Renal cortex interstitium (tissue), 15 donors: ENCODE data around the gene RCBTB2. TPM values are rescaled to one million over a fixed set of nuclear protein-coding genes. Genes with fewer than 3 reads are reported as not detected.
A peak's percentile ranks its signal among the peaks of the same experiment; 100 is the strongest.
"Not testable (repeated sequence)": the region's sequence is repeated elsewhere in the genome, so short reads cannot be mapped to it uniquely, and the experiment has no call there.

Experiments
- DNase-seq, 11 donors: peaks; one replicate each; pipeline ENCODE4 v3.0.0-alpha.2; 2013; ENCODE audit warnings: low read depth in 9 of 11, low spot score in 4 of 11; ENCODE audit errors: extremely low read depth in 1 of 11
- long read RNA-seq, 16 experiments: transcript quantifications; one replicate each; lab custom pipeline, GENCODE V29; 2026
- polyA plus RNA-seq, 3 donors: library from polyadenylated mRNA; unstranded; fragments of 120-200 nt; gene quantifications; one replicate each; pipeline ENCODE4 v1.2.1, GENCODE V29; 2013; ENCODE audit not compliant: insufficient read length in 3 of 3

The RCBTB2 gene
- 10 to 100 TPM; 52.9 to 58.5 (median 58.1) TPM for polyA plus RNA-seq
- long read RNA-seq, donor 1, partial matches to known transcripts: 0 of 8 reads
- long read RNA-seq, donor 1, other reads (novel, unspliced or antisense): 0 of 8 reads
- long read RNA-seq, donor 2, transcript RCBTB2-206 (12 exons, 2,984 nt): major isoform, 6 of 12 reads
- long read RNA-seq, donor 2, transcript RCBTB2-201 (15 exons, 3,232 nt): major isoform, 6 of 12 reads
- long read RNA-seq, donor 2, partial matches to known transcripts: 0 of 12 reads
- long read RNA-seq, donor 2, other reads (novel, unspliced or antisense): 0 of 12 reads
- long read RNA-seq, donor 3, transcript RCBTB2-201 (15 exons, 3,232 nt): major isoform, 6 of 11 reads
- long read RNA-seq, donor 3, partial matches to known transcripts: 0 of 11 reads
- long read RNA-seq, donor 3, other reads (novel, unspliced or antisense): 0 of 11 reads
- long read RNA-seq, donor 4, partial matches to known transcripts: 0 of 3 reads
- long read RNA-seq, donor 4, other reads (novel, unspliced or antisense): 0 of 3 reads
- long read RNA-seq, donor 5: 0 reads
- long read RNA-seq, donor 6, transcript RCBTB2-201 (15 exons, 3,232 nt): major isoform, 8 of 9 reads
- long read RNA-seq, donor 6, partial matches to known transcripts: 0 of 9 reads
- long read RNA-seq, donor 6, other reads (novel, unspliced or antisense): 0 of 9 reads
- long read RNA-seq, donor 7, transcript RCBTB2-201 (15 exons, 3,232 nt): major isoform, 6 of 12 reads
- long read RNA-seq, donor 7, transcript RCBTB2-206 (12 exons, 2,984 nt): major isoform, 6 of 12 reads
- long read RNA-seq, donor 7, partial matches to known transcripts: 0 of 12 reads
- long read RNA-seq, donor 7, other reads (novel, unspliced or antisense): 0 of 12 reads
- long read RNA-seq, donor 8: 0 reads
- long read RNA-seq, donor 9, transcript RCBTB2-201 (15 exons, 3,232 nt): major isoform, 5 of 8 reads
- long read RNA-seq, donor 9, partial matches to known transcripts: 0 of 8 reads
- long read RNA-seq, donor 9, other reads (novel, unspliced or antisense): 0 of 8 reads
- long read RNA-seq, donor 10, transcript RCBTB2-206 (12 exons, 2,984 nt): major isoform, 5 of 8 reads
- long read RNA-seq, donor 10, partial matches to known transcripts: 0 of 8 reads
- long read RNA-seq, donor 10, other reads (novel, unspliced or antisense): 0 of 8 reads
- long read RNA-seq, donor 11, transcript RCBTB2-201 (15 exons, 3,232 nt): major isoform, 5 of 12 reads
- long read RNA-seq, donor 11, partial matches to known transcripts: 7 of 12 reads
- long read RNA-seq, donor 11, other reads (novel, unspliced or antisense): 0 of 12 reads
- long read RNA-seq, donor 12, partial matches to known transcripts: 0 of 7 reads
- long read RNA-seq, donor 12, other reads (novel, unspliced or antisense): 0 of 7 reads
- long read RNA-seq, donor 13: 0 reads
- long read RNA-seq, donor 14, transcript RCBTB2-201 (15 exons, 3,232 nt): major isoform, 5 of 10 reads
- long read RNA-seq, donor 14, partial matches to known transcripts: 0 of 10 reads
- long read RNA-seq, donor 14, other reads (novel, unspliced or antisense): 0 of 10 reads
- long read RNA-seq, donor 15, partial matches to known transcripts: 0 of 2 reads
- long read RNA-seq, donor 15, other reads (novel, unspliced or antisense): 0 of 2 reads
- long read RNA-seq, donor 16, transcript RCBTB2-206 (12 exons, 2,984 nt): minor isoform, 9 of 42 reads
- long read RNA-seq, donor 16, transcript RCBTB2-201 (15 exons, 3,232 nt): major isoform, 11 of 42 reads
- long read RNA-seq, donor 16, partial matches to known transcripts: 20 of 42 reads
- long read RNA-seq, donor 16, other reads (novel, unspliced or antisense): 0 of 42 reads

- peak; percentile 95 to 99 (median 98) for DNase-seq
Measured at GRCh38 chr13:48532506-48533499, at the start of gene RCBTB2. Gene RCBTB2 (minus strand): TSS chr13:48533080. CDS start chr13:48521939, 11,141 bp downstream.

DNA sequence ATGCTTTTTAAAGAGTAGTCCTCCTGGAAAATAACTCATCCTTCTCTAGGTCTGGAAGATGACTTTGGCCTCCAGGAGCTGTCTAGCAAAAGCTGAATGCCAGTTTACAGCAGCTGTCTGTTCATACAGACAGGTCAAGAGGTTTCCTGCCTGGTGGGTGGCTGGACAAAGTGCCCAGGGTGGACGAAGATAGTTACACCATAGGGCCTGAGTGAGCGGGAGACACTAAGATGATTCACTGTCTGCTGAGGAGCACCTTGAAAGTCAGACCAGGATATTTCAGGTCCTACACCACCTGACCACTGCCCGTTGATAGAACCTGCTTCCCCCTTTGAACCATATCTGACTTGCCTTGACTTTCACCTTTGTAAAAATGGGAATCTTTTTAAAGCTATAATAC is 49.2 kb upstream of the RCBTB2 start:
- no peak for DNase-seq

DNA sequence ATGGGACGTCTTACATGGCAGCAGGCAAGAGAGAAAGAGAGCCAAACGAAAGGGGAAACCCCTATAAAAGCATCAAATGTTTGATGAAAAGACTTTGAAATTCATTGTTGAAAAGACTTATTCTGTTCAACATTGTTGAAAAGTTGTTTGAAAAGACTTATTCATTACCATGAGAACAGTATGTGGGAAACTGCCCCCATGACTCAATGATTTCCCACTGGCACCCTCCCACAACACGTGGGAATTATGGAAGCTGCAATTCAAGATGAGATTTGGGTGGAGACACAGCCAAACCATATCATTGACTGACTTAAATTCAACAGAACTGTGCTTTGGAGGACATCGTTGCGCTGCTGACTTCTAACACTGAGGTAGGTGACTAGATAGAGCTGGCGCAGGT is 48.0 kb upstream of the RCBTB2 start:
- no peak for DNase-seq

DNA sequence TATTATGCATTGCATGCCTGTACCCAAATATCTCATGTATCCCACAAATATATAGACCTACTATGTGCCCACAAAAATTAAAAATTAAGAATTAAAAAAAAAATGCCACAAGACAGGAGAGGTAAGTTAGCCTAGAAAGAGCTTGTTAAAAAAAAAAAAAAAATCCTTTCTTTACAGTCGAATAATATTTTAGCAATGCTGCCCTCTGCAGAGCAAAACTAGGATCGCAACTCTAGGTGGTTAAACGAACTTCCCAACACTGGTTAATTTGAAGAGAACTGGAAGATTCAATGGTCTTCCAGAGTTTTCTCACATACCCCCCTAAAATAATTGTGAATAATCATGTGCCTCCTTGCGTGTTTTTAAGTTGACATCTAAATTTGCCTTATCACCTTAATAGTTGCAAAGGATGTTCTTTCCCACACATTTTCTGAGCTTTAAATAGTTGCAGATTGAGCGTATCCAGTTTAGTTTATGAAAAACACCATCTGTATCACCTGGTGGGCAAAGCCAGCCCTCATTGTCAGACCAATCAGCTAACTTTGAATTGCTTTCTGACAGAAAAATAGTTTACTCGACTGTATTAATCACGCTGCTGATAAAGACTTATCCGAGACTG is 47.4 kb upstream of the RCBTB2 start:
- DNase-seq: peak in 10 of 11 donors; percentile 49 to 82 (median 64)

DNA sequence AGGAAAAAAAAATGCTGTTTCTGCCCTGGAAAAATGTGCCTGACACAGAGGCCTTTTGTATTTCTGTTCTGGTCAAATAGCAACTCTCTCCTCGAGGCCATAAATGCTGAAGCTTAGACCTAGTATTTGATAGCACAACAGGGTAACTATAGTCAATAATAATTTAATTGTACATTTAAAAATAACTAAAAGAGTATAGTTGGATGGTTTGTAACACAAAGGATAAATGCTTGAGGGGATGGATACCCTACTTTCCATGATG is 47.0 kb upstream of the RCBTB2 start:
- DNase-seq: not testable (repeated sequence)

GRCh38 chr13:48579165-48579918 is 46.5 kb upstream of the RCBTB2 start:
- DNase-seq: no peak

- DNase-seq: no peak
Measured at GRCh38 chr13:48578516-48579164, 45.8 kb upstream of the RCBTB2 start.

DNA sequence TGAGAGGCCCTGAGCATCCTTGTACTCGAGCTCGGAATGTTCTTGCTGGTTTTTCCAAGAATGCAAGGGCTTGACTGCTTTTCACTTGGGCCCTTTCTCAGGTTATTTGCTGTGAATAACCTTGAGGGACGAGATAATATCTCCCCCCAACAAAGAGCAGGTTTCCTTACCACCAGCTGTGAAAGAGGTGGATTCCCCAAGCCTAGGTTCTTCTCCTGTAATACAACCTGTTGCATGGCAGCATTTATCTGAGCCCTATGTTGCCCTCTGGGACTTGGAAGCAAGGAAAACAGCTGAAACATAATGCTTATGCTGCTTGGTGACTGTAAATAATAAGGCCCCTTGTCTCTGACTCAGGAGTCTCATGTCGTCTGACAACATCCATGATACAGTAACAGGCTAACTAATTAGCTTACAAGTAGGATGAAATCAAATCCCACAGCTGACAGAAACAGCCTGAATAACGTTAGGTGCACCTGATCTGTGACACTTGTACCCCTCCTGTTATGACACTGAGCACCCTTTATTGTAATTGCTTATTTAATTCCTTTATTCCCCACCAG is 43.6 kb upstream of the RCBTB2 start:
- DNase-seq: no peak

DNA sequence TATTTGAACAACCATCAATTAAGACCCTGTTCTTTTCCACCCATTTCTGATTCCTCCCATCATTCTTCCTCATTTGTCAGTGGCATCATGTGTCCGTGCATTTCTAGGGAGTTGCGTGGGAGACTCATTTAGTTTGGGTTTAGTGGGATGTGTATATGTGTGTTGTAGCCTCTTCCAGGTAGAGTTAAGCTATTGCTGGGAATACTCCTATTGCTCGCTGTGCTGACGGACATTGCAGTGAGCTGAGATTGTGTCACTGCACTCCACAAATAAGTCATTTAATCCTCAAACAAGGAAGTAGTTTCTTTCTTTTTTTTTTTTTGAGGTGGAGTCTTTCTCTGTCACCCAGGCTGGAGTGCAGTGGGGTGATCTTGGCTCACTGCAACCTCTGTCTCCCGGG is 42.2 kb upstream of the RCBTB2 start:
- DNase-seq: no peak

- DNase-seq: no peak
Measured at GRCh38 chr13:48574041-48574796, 41.3 kb upstream of the RCBTB2 start.

GRCh38 chr13:48573213-48574007 is 40.5 kb upstream of the RCBTB2 start:
- no peak for DNase-seq

DNA sequence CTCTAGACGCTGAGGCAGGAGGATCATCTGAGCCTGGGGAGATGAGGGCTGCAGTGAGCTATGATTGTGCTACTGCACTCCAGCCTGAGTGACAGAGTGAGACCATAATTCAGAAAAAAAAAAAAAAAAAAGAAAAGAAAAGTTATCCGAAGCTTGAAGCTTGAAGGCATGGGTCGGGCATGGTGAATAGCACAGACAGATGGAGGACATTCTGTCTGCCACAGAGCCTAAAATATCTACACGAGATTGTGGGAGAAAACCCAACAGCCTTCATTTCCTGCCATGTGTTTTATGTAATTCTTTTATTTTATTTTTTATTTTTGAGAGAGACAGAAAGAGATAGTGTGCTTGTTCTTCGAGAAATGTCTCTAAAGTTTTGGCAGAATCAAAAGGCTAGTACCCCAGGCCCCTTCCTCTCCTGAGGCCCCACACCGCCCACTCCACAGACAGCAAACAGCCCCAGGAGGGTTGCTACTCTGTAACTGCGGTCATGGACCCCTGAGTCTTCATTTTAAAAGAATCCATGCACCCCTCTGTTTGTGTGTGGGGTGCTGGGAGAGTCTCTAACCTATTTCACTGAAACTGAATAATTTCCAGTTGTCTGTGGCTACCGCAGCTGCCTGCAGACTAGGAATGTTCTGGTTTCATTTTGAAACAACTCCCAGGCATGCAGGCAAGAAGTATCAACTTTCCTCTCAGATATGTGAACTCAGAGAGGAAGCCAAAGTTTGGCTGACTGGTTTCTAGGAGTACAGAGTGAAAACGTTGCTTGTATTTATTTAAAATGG is 38.4 kb upstream of the RCBTB2 start:
- DNase-seq: peak in 7 of 11 donors; percentile 29 to 70 (median 50)

DNA sequence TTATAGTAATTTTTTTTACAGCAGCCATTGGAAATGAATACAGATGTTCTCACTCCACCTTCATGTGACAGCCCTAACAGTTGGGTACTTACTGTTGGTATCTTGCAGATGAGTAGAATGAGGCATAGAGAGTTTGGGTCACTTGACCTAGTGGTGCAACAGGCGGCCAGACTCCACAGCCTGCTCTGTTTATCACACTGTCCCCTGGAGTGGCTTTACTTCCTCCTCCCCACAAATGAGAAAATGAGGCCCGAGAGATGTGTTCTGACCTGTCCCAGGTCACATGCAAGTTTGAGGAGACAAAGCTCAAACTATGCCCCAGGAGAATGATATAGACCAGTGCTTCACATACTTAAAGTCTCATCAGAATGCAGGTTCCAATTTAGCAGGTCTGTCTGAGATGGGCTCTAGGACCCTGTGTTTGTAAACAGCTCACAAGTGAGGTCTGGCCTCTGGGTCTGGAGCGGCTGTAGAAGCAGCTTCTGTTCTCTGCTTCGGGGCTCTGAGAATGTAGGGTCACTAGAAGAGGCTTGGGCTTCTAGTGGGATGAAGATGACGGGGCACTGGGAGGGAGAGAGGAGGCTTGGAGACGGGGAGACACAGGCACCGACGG is 37.4 kb upstream of the RCBTB2 start:
- DNase-seq: no peak
